Measurements from ENCODE around the gene VAV3.

- TF ChIP-seq EZH2 (IDR thresholded peaks at IDR 0.05; ENCODE audit: low read depth, low read length, severe bottlenecking) (no peak), CTCF (IDR thresholded peaks at IDR 0.05; ENCODE audit: control extremely low read depth in 1 of 3, insufficient read depth in 1 of 3, low read depth in 1 of 3, low read length in 3 of 3) (no peak), MAX (IDR thresholded peaks at IDR 0.05) (no peak), NRF1 (IDR thresholded peaks at IDR 0.05; ENCODE audit: low read depth, low read length) (no peak), EP300 (IDR thresholded peaks at IDR 0.05; ENCODE audit: borderline replicate concordance in 1 of 2, low read depth in 2 of 2, low read length in 2 of 2) (no peak), TAF7 (optimal IDR thresholded peaks at IDR 0.05; ENCODE audit: borderline replicate concordance, low read depth, low read length) (no peak), RBBP5 (IDR thresholded peaks at IDR 0.05; ENCODE audit: borderline replicate concordance, low read depth, low read length) (no peak), RXRA (IDR thresholded peaks at IDR 0.05; ENCODE audit: insufficient read depth, low read depth, low read length) (no peak), YY1 (IDR thresholded peaks at IDR 0.05; ENCODE audit: low read depth, low read length) (no peak)
Observed at GRCh38 chr1:108007070-108007469, 42.1 kb upstream of the VAV3 start.
